Neural cell (in vitro differentiated cells): ENCODE results near the gene CABP4.

Experiments used
- CTCF ChIP-seq: fragments of 450-650 bp; IDR thresholded peaks from 2 replicates; pipeline ENCODE4 v1.5.1; 2014; ENCODE audit warnings: antibody characterized with exemption, mild to moderate bottlenecking, moderate library complexity; ENCODE audit not compliant: poor library complexity, severe bottlenecking
- EP300 ChIP-seq: fragments of 450-650 bp; conservative IDR thresholded peaks from 2 replicates; pipeline ENCODE4 v1.6.1; 2014; ENCODE audit warnings: antibody characterized with exemption, mild to moderate bottlenecking, moderate library complexity; ENCODE audit not compliant: poor library complexity, severe bottlenecking
- EZH2 ChIP-seq: fragments of 200-600, 300-800 bp; shearing (Covaris generic), sonication (generic); IDR thresholded peaks from 2 replicates; pipeline ENCODE4 v1.6.1; 2014; ENCODE audit warnings: antibody characterized with exemption, low read length, borderline replicate concordance, mild to moderate bottlenecking; ENCODE audit not compliant: insufficient read depth, poor library complexity, severe bottlenecking
- MXI1 ChIP-seq: fragments of 450-650 bp; conservative IDR thresholded peaks from 2 replicates; pipeline ENCODE4 v1.6.1; 2014; ENCODE audit warnings: antibody characterized with exemption, mild to moderate bottlenecking; ENCODE audit not compliant: poor library complexity, severe bottlenecking
- SMC3 ChIP-seq: fragments of 450-650 bp; conservative IDR thresholded peaks from 2 replicates; pipeline ENCODE4 v1.6.1; 2014; ENCODE audit warnings: antibody characterized with exemption, mild to moderate bottlenecking, moderate library complexity; ENCODE audit not compliant: poor library complexity

DNA sequence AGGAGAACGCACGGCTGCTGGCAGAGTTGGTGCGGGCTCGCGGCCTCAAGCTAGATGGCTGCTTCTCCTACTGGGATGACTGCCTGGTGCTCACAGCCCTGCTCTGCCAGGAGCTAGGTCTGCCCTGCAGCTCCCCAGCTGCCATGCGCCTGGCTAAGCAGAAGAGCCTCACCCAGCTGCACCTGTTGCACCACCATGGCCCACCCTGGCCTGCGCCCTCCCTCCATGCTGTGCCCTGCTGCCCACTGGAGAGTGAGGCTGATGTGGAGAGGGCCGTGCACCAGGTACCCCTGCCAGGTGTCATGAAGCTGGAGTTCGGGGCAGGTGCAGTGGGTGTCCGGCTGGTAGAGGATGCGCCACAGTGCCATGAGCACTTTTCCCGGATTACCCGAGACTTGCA is 31.7 kb upstream of the CABP4 start:
- TF ChIP-seq CTCF (no peak), EP300 (no peak), EZH2 (no peak), SMC3 (no peak), MXI1 (no peak)
